Neuronal stem cell (in vitro differentiated cells): ENCODE data around the gene HS6ST3.

Experiments used
- DNase-seq: peaks from one replicate; pipeline ENCODE4 v3.0.0-alpha.2; 2013; ENCODE audit warnings: low spot score
- H2AFZ ChIP-seq: one replicate; pipeline ENCODE4 v1.6.1; 2013; ENCODE audit warnings: mild to moderate bottlenecking, low read length, inconsistent platforms
- H2AK5ac ChIP-seq: 2 replicates; pipeline ENCODE4 v1.6.1; 2013; ENCODE audit warnings: low read depth, mild to moderate bottlenecking, inconsistent platforms, low read length, moderate library complexity, mixed read lengths
- H2BK120ac ChIP-seq: 2 replicates; pipeline ENCODE4 v1.6.1; 2013; ENCODE audit warnings: low read depth, mild to moderate bottlenecking, inconsistent platforms, low read length, moderate library complexity, mixed read lengths
- H2BK12ac ChIP-seq: one replicate; pipeline ENCODE4 v1.6.1; 2013; ENCODE audit warnings: low read length, inconsistent platforms
- H2BK15ac ChIP-seq: 2 replicates; pipeline ENCODE4 v1.6.1; 2013; ENCODE audit warnings: mild to moderate bottlenecking, low read length, inconsistent platforms, mixed read lengths
- H2BK5ac ChIP-seq: one replicate; pipeline ENCODE4 v1.6.1; 2013; ENCODE audit warnings: inconsistent platforms, mild to moderate bottlenecking, low read length, moderate library complexity
- H3K14ac ChIP-seq: one replicate; pipeline ENCODE4 v1.6.1; 2013; ENCODE audit warnings: low read length, inconsistent platforms
- H3K18ac ChIP-seq: 2 replicates; pipeline ENCODE4 v1.6.1; 2013; ENCODE audit warnings: low read length, inconsistent platforms
- H3K23ac ChIP-seq: 2 replicates; pipeline ENCODE4 v1.6.1; 2013; ENCODE audit warnings: low read depth, mild to moderate bottlenecking, mixed read lengths, low read length, inconsistent platforms; ENCODE audit not compliant: poor library complexity
- H3K27ac ChIP-seq: replicated peaks from 3 replicates; pipeline ENCODE4 v1.5.1; 2013; ENCODE audit warnings: low read length, inconsistent platforms
- H3K27me3 ChIP-seq, 3 experiments: 2 replicates each; pipeline ENCODE4 v1.6.1; 2013; ENCODE audit warnings: low read length in 3 of 3, mild to moderate bottlenecking in 2 of 3, inconsistent platforms in 1 of 3, low read depth in 1 of 3, mixed read lengths in 1 of 3, moderate library complexity in 1 of 3; ENCODE audit not compliant: control insufficient read depth in 3 of 3, insufficient read depth in 3 of 3
- H3K36me3 ChIP-seq, 2 donors: replicated peaks in 1 of 2; 2 replicates each; pipeline ENCODE4 v1.6.1; 2013; ENCODE audit warnings: low read length in 2 of 2; ENCODE audit not compliant: control insufficient read depth in 2 of 2, insufficient read depth in 2 of 2
- H3K4ac ChIP-seq: 2 replicates; pipeline ENCODE4 v1.6.1; 2013; ENCODE audit warnings: inconsistent platforms, mild to moderate bottlenecking, low read length, moderate library complexity
- H3K4me1 ChIP-seq, 2 donors: 1 replicate in 1 of 2; 2 replicates in 1 of 2; pipeline ENCODE4 v1.6.1; 2013; ENCODE audit warnings: low read length in 2 of 2, low read depth in 1 of 2; ENCODE audit not compliant: control insufficient read depth in 2 of 2, insufficient read depth in 1 of 2
- H3K4me2 ChIP-seq: one replicate; pipeline ENCODE4 v1.6.1; 2013; ENCODE audit warnings: mild to moderate bottlenecking, low read length, inconsistent platforms; ENCODE audit not compliant: insufficient read depth, poor library complexity, severe bottlenecking
- H3K4me3 ChIP-seq, 2 donors: 2 replicates each; pipeline ENCODE4 v1.5.1; 2013; ENCODE audit warnings: low read length in 2 of 2, mild to moderate bottlenecking in 2 of 2, inconsistent platforms in 1 of 2, moderate library complexity in 1 of 2
- H3K79me1 ChIP-seq: one replicate; pipeline ENCODE4 v1.6.1; 2013; ENCODE audit warnings: low read depth, mild to moderate bottlenecking, inconsistent platforms, low read length, moderate library complexity
- H3K9ac ChIP-seq: one replicate; pipeline ENCODE4 v1.6.1; 2013; ENCODE audit warnings: mild to moderate bottlenecking, low read depth, low read length, inconsistent platforms; ENCODE audit not compliant: poor library complexity
- H3K9me3 ChIP-seq, 2 donors: replicated peaks in 1 of 2; 2 replicates each; pipeline versions ENCODE3 to v1.6.1; 2013; ENCODE audit warnings: low read length in 2 of 2, mild to moderate bottlenecking in 2 of 2, inconsistent platforms in 1 of 2, low read depth in 1 of 2, mixed read lengths in 1 of 2, moderate library complexity in 1 of 2; ENCODE audit not compliant: control insufficient read depth in 2 of 2, insufficient read depth in 1 of 2
- H4K8ac ChIP-seq: one replicate; pipeline ENCODE4 v1.6.1; 2013; ENCODE audit warnings: low read depth, mild to moderate bottlenecking, inconsistent platforms, low read length, moderate library complexity
- H4K91ac ChIP-seq: one replicate; pipeline ENCODE4 v1.6.1; 2013; ENCODE audit warnings: low read length, low read depth, mild to moderate bottlenecking, inconsistent platforms; ENCODE audit not compliant: poor library complexity
- WGBS, 2 donors: extraction: QIAGEN DNeasy Blood & Tissue Kit; methylation state at CpG; one replicate each; pipeline ENCODE4 v1.1.7; 2013; ENCODE audit warnings: missing lambda C conversion rate in 2 of 2, mixed read lengths in 1 of 2; ENCODE audit not compliant: insufficient read length in 2 of 2, insufficient replicate concordance in 1 of 2; ENCODE audit errors: extremely low coverage in 2 of 2; 5-methylcytosine and 5-hydroxymethylcytosine counted together

HS6ST3 gene

DNA sequence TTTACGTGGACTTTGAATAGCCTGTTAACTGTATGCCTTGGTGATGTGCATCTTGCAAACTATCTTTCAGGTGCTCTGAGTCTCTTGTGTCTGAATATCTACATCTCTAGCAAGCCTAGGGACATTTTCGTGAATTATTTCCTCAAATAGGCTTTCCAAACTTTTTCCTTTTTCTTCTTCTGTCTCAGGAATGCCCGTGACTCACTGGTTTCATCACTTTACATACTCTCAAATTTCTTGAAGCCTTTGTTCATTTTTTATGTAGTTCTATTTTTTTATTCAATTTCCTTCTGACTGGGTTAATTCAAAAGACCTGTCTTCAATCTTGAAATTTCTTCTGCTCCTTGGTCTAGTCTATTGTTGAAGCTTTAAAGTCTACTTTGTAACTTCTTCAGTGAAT, 572.1 kb downstream of the HS6ST3 start:
- H4K8ac ChIP-seq, result no peak overlapping the region
- WGBS, 2 donors, result no CpG with 5 or more reads among the region's 3 CpGs
- no peak overlapping the region for H2BK120ac ChIP-seq
- no peak overlapping the region for H3K27ac ChIP-seq
- no peak overlapping the region for H2AFZ ChIP-seq
- DNase-seq, result no peak
- no peak overlapping the region for H2BK12ac ChIP-seq
- H3K79me1 ChIP-seq, result no peaks in the 10 kb centered on the region
- H3K36me3 ChIP-seq, result no peaks in the 10 kb centered on the region
- H3K4me3 ChIP-seq, result no peak overlapping the region
- H3K4me1 ChIP-seq, result no peaks in the 10 kb centered on the region
- no peak overlapping the region for H4K91ac ChIP-seq
- no peak overlapping the region for H3K18ac ChIP-seq
- H3K9ac ChIP-seq, result no peak overlapping the region
- H3K4ac ChIP-seq, result no peak overlapping the region
- H3K4me2 ChIP-seq, result no peak overlapping the region
- H3K23ac ChIP-seq, result no peak overlapping the region
- H2BK5ac ChIP-seq, result no peak overlapping the region
- H3K27me3 ChIP-seq, result no peaks in the 10 kb centered on the region
- no peak overlapping the region for H3K14ac ChIP-seq
- H2BK15ac ChIP-seq, result no peak overlapping the region
- no peak overlapping the region for H2AK5ac ChIP-seq
- peaks cover 0 to 6% of the 10 kb centered on the region in 2 donors for H3K9me3 ChIP-seq

DNA sequence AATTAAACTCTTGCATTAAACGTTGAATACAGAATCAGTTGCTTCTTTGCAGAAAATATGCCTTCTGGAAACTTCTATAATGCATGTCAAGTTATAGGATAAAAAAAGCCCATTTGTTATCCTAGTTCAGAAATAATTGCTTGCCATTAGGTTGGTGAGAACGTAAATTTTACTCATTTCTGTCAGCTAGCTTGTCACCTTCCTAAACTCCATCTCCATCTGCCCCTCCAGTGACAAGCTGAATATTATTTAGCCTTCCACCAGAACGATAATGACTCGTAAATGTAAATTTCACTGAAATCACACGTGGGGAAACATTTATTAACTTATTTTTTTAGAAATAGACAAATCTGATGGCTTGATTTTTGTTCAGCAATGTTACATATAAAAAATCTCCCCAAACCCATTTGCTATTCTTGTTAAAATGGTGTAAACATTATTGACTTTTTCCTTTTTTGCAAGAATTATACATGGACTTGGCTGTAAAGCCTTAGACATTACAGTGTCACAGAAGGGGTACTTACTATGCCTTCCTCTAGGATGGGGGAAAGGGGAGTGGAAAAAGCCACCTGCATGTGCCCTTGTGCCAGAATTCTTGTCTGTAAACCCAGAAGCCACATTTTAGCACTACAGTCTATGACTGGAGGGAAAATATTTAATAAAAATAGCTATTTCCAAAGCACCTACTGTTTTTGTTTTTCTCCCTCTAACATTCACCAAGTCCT, 577.5 kb downstream of the HS6ST3 start:
- no peak overlapping the region for H2AFZ ChIP-seq
- H2BK15ac ChIP-seq, result no peak overlapping the region
- no peak overlapping the region for H4K8ac ChIP-seq
- WGBS, 2 donors, result no CpG with 5 or more reads among the region's 5 CpGs
- peaks cover 0 to 2% (median 0%) of the 10 kb centered on the region in 3 experiments for H3K27me3 ChIP-seq
- H3K79me1 ChIP-seq, result no peaks in the 10 kb centered on the region
- DNase-seq, result no peak
- no peak overlapping the region for H3K4me2 ChIP-seq
- H2BK120ac ChIP-seq, result no peak overlapping the region
- no peak overlapping the region for H3K23ac ChIP-seq
- no peak overlapping the region for H4K91ac ChIP-seq
- H3K36me3 ChIP-seq, result no peaks in the 10 kb centered on the region
- H3K27ac ChIP-seq, result no peak overlapping the region
- no peak overlapping the region for H2BK12ac ChIP-seq
- H2AK5ac ChIP-seq, result no peak overlapping the region
- no peak overlapping the region for H3K9ac ChIP-seq
- H3K18ac ChIP-seq, result no peak overlapping the region
- H2BK5ac ChIP-seq, result no peak overlapping the region
- H3K4me3 ChIP-seq, result no peak overlapping the region
- no peak overlapping the region for H3K4ac ChIP-seq
- no peaks in the 10 kb centered on the region for H3K4me1 ChIP-seq
- no peak overlapping the region for H3K14ac ChIP-seq
- peaks cover 0 to 4% of the 10 kb centered on the region in 2 donors for H3K9me3 ChIP-seq

DNA sequence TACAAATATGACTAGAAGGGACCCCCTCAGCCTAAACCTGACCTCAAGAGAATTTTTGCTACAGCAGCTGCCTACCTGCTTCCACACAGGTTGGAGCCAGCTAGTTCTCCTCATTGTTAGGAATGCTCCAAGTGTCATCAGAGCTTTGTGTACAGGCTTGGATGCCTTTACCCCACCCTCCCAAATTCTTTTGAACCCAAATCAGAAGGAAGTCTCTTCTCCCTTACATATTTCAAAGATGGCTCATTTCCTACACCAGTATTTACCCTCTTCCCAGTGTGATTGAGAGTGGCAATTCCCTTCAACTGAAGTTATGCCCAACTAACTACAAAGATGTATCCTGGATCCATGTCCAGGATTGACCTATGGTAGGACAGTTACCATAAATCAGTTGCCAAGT, 581.2 kb downstream of the HS6ST3 start:
- H3K23ac ChIP-seq, result no peak overlapping the region
- H2AFZ ChIP-seq, result no peak overlapping the region
- no peaks in the 10 kb centered on the region for H3K36me3 ChIP-seq
- no peak overlapping the region for H4K91ac ChIP-seq
- H3K27me3 ChIP-seq, result peaks cover 0 to 2% (median 0%) of the 10 kb centered on the region in 3 experiments
- H2BK120ac ChIP-seq, result no peak overlapping the region
- DNase-seq, result no peak
- no peak overlapping the region for H3K27ac ChIP-seq
- no peak overlapping the region for H2AK5ac ChIP-seq
- no peak overlapping the region for H3K4me3 ChIP-seq
- peaks cover 0 to 1% of the 10 kb centered on the region in 2 donors for H3K9me3 ChIP-seq
- H3K4me2 ChIP-seq, result no peak overlapping the region
- H2BK5ac ChIP-seq, result no peak overlapping the region
- H3K9ac ChIP-seq, result no peak overlapping the region
- no peak overlapping the region for H2BK12ac ChIP-seq
- no peak overlapping the region for H3K18ac ChIP-seq
- H4K8ac ChIP-seq, result no peak overlapping the region
- no peaks in the 10 kb centered on the region for H3K79me1 ChIP-seq
- no peak overlapping the region for H2BK15ac ChIP-seq
- H3K4ac ChIP-seq, result no peak overlapping the region
- no peak overlapping the region for H3K14ac ChIP-seq
- H3K4me1 ChIP-seq, result no peaks in the 10 kb centered on the region

DNA sequence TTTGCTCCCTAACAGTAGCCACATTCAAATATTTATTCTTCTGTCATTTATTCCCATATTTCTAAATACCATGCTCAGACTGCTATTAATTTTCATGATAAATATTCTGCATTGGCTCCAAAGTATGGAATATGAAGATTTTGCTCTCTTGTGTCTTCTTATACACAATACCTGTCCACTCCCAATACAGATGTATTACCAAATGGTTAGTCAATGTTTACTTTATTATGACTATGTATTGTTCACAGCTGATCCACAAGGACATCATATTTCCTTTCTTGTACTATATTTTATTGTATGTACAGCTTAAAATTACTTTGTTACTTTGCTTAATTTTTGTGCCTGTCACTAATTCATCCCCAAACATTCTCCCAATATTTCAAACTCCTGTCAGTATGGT, 582.1 kb downstream of the HS6ST3 start:
- Histone ChIP-seq H3K9me3 (peaks cover 0 to 1% of the 10 kb centered on the region in 2 donors), H2BK5ac (no peak overlapping the region), H4K91ac (no peak overlapping the region), H3K27ac (no peak overlapping the region), H3K27me3 (peaks cover 0 to 2% (median 0%) of the 10 kb centered on the region in 3 experiments), H3K79me1 (no peaks in the 10 kb centered on the region), H3K4me2 (no peak overlapping the region), H3K23ac (no peak overlapping the region), H2AK5ac (no peak overlapping the region), H3K18ac (no peak overlapping the region), H3K9ac (no peak overlapping the region), H3K4ac (no peak overlapping the region), H3K4me1 (no peaks in the 10 kb centered on the region), H2BK15ac (no peak overlapping the region), H2BK12ac (no peak overlapping the region), H2BK120ac (no peak overlapping the region), H4K8ac (no peak overlapping the region), H3K36me3 (no peaks in the 10 kb centered on the region), H2AFZ (no peak overlapping the region), H3K14ac (no peak overlapping the region), H3K4me3 (no peak overlapping the region)
- DNase-seq, result no peak
